Stimulated activated CD4-positive, alpha-beta T cell treated with anti-CD3 and anti-CD28 coated beads, TNF-alpha, amount 100 ng/mL, for 4 hours (primary cell): Measurements from ENCODE around the gene CELA2B.
"Not testable (repeated sequence)": the region's sequence is repeated elsewhere in the genome, so short reads cannot be mapped to it uniquely, and the experiment has no call there.

Source experiments
- DNase-seq, 3 experiments: peaks; one replicate each; pipeline ENCODE4 v3.0.0-alpha.2; 2020; ENCODE audit warnings: low read depth in 3 of 3

CELA2B gene

GRCh38 chr1:15468145-15468544 is 7.8 kb upstream of the CELA2B start:
- DNase-seq: no peak

DNA sequence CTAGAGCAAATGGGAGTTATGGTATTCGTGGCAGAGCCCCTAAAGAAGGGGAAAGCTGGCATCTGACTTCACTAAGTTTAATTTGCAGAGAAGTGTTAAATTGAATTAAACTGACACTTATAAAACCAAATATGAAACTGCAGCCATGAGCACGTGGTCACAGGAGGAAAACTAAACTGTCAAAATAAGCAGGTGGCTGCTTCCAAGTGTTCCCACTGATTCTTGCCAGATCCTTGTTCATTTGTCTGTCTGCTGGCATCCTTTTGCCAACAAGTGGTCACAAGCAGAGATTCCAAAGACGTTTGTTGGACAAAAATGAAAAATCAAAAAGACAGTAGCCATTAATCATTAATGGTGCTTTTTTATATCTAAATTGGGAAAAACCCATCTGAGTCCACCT is 6.5 kb upstream of the CELA2B start:
- DNase-seq: no peak

- not testable (repeated sequence) for DNase-seq
Observed at GRCh38 chr1:15469821-15470448, 6.0 kb upstream of the CELA2B start.

DNA sequence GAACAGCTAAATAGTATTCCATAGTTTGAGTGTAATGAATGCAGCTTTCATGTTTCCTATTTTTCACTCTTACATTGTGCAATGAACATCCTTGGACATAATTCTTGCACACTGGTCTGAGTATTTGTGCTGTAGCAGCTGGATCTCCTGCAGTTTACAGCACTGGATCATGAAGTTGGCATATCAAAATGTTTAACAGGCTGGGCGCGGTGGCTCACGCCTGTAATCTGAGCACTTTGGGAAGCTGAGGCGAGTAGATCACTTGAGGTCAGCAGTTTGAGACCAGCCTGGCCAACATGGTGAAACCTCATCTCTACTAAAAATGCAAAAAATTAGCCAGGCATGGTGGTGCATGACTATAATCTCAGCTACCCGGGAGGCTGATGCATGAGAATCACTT is 4.8 kb upstream of the CELA2B start:
- not testable (repeated sequence) for DNase-seq

DNA sequence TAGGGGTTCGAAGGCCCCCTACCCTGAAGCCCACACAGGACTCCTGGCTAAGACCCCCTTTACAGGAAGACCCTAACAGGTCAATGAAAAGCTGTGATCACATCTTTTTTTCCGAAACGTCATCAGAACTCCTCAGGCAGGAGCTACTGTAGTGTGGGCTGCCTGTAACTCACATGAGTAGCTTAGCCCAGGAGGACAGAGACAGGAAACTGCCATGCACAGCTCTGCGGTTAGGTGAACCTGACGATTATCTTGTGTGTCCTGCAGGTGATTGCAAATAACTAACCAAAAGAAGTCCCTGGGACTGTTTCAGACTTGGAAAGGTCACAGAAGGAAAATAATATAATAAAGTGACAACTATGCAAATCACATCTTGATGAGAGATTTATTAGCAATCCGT is 4.2 kb upstream of the CELA2B start:
- DNase-seq: not testable (repeated sequence)

GRCh38 chr1:15472587-15472986 is 3.3 kb upstream of the CELA2B start:
- no peak for DNase-seq

GRCh38 chr1:15476927-15477326 is 1.0 kb downstream of the CELA2B start:
- no peak for DNase-seq

DNA sequence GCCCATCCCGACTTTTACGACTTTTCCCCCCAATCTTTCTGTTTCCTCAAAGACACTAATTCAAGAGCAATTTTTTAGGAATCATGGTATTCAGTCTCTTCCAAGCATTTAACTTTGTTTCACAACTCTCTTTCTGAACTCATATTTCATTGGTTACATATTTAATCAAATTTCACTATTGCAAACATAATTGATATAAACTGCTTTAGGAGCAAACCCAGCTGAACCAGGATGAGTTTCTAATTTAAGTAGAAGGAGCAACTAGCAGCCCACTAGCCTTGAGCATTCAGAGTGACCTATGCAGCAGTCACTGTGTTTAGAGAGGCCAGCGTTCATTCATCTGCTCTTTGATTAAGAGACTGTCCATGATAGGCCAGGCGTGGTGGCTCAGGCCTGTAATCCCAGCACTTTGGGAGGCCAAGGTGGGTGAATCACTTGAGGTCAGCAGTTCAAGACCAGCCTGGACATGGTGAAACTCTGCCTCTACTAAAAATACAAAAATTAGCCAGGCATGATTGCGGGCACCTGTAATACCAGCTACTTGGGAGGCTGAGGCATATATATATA is 1.8 kb downstream of the CELA2B start:
- DNase-seq: no peak

DNA sequence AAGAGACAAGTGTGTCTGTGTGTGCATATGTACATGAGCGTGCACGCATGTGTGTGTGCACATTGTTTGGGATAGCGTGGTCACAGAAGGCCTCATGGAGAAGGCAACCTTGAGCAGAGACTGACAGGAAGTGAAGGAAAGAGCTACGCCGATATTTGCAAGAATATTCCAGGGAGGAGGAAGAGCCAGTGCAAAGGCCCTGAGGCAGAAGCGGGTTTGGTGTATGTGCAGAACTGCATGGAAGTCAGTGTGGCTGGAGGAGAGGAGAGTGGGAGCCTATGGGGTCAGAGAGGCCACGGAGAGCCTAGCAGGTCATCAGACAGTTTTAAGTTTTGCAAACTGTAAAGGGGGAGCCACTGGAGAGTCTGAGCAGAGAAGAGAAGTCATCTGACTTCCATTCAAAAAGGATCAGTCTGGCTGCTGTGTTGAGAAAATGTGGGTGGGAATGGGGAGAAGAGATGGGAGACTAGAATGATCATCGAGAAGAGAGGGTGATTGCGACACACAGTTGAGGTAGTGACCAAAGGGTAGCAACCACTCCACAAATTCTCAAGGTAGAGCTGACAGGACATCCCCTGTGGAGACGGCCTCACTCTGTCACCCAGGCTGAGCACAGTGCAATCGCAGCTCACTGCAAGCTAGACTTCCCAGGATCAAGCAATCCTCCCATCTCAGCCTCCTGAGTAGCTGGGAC is 3.9 kb downstream of the CELA2B start:
- no peak for DNase-seq

GRCh38 chr1:15482455-15482854 is 6.6 kb downstream of the CELA2B start:
- not testable (repeated sequence) for DNase-seq

- DNase-seq: not testable (repeated sequence)
Observed at GRCh38 chr1:15482983-15483543, 7.2 kb downstream of the CELA2B start.

DNA sequence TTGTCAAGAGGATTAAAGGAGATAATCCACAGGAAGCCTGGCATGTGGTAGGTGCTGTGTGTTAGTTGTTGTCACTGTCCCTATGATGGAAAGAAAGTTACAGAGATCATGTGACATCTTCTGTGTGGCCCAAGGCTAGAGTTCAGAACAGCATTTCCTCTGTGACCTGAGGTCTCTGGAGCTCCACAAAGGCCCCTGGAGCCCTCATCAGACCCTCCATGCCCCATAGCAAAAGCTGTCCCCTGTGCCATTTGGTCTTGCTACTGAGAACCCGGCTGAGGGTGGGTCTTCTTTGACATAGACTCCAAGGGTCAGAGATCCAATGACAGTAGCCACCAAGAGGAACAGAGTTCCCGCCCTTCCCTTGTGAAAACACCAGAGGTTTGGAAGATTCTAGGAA is 8.1 kb downstream of the CELA2B start:
- DNase-seq: no peak

DNA sequence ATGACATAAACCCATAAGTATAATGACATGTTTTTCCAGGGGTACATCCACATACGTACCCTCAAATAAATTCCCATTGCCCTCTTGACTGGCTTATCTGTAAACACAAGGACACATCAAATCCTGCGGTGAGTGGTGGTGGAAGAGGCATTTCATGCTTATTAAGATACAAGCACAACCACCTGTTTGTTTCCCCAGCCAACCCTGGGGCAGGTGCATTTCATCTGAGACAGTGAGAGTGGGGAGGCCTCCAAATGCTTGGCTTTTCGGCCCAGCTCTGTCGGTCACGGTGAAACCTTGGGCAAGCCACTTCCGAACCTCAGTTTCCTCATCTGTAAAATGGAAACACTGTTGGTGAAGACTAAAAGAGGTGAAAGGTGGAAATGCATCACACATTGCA is 8.5 kb downstream of the CELA2B start:
- not testable (repeated sequence) for DNase-seq

DNA sequence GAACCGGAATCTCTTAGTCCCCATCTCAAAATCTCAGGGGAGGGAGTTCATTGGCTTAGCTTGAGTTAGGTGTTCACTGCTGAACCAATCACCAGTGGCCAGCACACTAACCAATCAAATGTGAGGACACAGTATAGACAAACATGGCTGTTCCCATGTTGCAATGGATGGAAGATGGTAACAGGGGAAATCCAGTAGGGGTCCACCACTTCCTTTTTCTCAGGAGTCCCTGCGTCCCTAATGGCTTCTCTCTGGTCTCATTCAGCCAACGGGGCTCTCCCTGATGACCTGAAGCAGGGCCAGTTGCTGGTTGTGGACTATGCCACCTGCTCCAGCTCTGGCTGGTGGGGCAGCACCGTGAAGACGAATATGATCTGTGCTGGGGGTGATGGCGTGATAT is 9.7 kb downstream of the CELA2B start:
- DNase-seq: no peak

DNA sequence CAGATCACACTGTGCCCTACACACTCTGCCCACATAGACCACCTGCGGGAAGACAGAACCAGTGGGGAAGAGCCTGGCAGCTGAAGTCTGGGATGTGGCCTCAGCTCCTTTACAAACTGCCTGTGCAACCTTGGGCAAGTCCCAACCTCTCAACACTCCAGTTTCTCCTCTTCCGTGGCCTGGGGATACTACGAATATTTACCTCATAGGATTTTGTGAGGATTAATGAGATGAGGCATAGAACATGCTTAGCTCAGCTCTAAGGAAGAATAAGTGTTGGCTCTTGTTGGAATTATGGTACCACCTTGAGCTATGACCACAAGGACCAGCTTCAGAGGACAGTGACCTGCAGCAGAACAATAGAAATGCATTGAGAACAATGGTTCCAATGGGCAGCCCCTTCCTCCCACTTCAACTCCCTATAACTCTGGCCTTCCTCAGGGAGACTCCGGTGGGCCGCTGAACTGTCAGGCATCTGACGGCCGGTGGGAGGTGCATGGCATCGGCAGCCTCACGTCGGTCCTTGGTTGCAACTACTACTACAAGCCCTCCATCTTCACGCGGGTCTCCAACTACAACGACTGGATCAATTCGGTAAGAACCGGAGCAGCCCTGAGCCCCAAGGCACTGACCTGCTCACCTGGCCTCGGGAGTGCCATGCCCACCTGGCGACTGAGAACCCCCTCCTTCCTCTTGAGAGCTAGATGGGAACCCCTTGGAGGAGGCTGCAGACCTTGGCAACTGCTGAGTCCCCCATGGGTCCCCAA is 11.1 kb downstream of the CELA2B start:
- DNase-seq: not testable (repeated sequence)

DNA sequence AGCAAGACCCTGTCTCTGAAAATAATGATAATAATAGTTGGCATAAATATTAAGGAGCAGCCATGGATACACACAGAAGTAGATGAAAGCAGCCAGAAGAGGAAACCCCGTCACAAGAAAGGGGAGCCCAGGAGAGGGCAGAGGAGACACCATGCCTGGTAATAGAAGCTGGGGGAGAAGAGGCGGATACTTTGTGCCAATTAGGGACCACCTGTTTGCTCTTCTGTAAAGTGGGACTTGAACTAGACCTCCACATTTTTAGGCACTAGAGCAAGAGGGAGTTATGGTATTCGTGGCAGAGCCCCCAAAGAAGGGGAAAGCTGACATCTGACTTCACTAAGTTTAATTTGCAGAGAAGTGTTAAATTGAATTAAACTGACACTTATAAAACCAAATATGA is 12.5 kb downstream of the CELA2B start:
- no peak for DNase-seq

DNA sequence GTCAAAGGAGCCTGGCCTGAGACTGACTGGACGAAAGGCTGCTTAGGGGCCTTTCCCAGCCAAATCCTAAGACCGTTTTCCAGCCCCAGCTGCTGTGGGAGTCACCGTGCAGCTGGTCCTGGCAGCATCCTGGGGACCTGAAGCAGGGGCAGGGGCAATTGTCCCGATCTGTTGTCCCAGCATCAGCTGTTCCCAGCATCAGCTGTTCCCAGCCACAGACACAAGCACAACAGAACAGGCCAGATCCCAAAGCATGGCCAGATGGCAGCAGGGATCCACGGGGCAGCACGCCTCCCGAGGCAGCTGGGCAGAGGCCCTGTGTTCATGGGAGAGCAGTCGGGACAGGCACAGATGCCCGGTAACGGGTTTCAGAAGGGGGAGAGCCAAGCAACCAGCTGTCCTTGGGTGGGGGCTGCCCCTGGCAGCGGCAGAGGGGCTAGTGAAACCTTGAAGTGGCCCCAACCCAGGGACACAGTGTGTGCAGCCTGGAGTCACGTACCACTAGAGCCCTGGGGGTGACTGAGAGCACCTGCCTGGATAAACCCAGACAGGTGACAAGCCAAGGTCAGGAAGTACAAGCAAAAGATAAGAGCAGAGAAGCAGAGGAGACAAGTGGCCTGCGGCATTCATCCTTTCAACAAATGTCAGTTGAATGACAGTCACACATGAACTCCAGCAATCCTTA is 13.3 kb downstream of the CELA2B start:
- DNase-seq: no peak

- not testable (repeated sequence) for DNase-seq
Observed at GRCh38 chr1:15491010-15491409, 15.1 kb downstream of the CELA2B start.

- DNase-seq: no peak
Observed at GRCh38 chr1:15492596-15492995, 16.7 kb downstream of the CELA2B start.

GRCh38 chr1:15493869-15494390 is 18.0 kb downstream of the CELA2B start:
- no peak for DNase-seq
